Ascending aorta (tissue), 2 donors: ENCODE data around the gene FBXW2. TPM values are rescaled to one million over a fixed set of nuclear protein-coding genes. Genes with fewer than 3 reads are reported as not detected.

Experiments used
- DNase-seq, 2 donors: peaks; one replicate each; pipeline ENCODE4 v3.0.0-alpha.2; 2019; ENCODE audit warnings: low spot score in 2 of 2
- H3K27ac ChIP-seq, 2 donors: fragments of 200-600 bp; sonication (generic); one replicate each; pipeline ENCODE4 v1.5.1; 2016 to 2017; ENCODE audit warnings: mild to moderate bottlenecking in 1 of 2
- H3K27me3 ChIP-seq: fragments of 200-600 bp; sonication (generic); one replicate; pipeline ENCODE4 v1.5.1; 2017
- H3K36me3 ChIP-seq, 2 donors: fragments of 200-600 bp; sonication (generic); one replicate each; pipeline ENCODE4 v1.5.1; 2016
- H3K4me1 ChIP-seq, 2 donors: fragments of 200-600 bp; sonication (generic); one replicate each; pipeline ENCODE4 v1.5.1; 2016 to 2017; ENCODE audit warnings: mild to moderate bottlenecking in 1 of 2
- H3K4me3 ChIP-seq, 2 donors: fragments of 200-600 bp; sonication (generic); one replicate each; pipeline ENCODE4 v1.5.1; 2016 to 2017; ENCODE audit warnings: mild to moderate bottlenecking in 1 of 2
- H3K9me3 ChIP-seq, 2 donors: fragments of 200-600 bp; sonication (generic); one replicate each; pipeline ENCODE4 v1.5.1; 2016
- CTCF ChIP-seq, 3 experiments: fragments of 200-600 bp in 2 of 3; fragments of 450-650 bp in 1 of 3; sonication (generic) in 2 of 3; IDR thresholded peaks; one replicate each; pipeline ENCODE4 v1.5.1; 2016 to 2019; ENCODE audit warnings: antibody characterized with exemption in 3 of 3, mild to moderate bottlenecking in 1 of 3, moderate library complexity in 1 of 3
- intact Hi-C: fragments of 100-400 bp; cut with DNase I; formaldehyde crosslinking; loops from one replicate; pipeline ENCODE4 v1.15.1; 2023
- total RNA-seq: library from RNA; depleted of rRNA; stranded (reverse); fragments of >200 nt; gene quantifications from one replicate; pipeline ENCODE4 v1.1.0, GENCODE V29; 2016

The FBXW2 gene
- total RNA-seq, 1 donor from 2014 or later: 35.5 TPM

- TF ChIP-seq CTCF (IDR thresholded peaks at IDR 0.05): no peak
- Histone ChIP-seq H3K4me1 (no peaks in the 10 kb centered on the region), H3K36me3 (peaks cover 56 to 85% of the 10 kb centered on the region in 2 donors), H3K4me3 (no peak overlapping the region), H3K9me3 (no peaks in the 10 kb centered on the region), H3K27me3 (no peaks in the 10 kb centered on the region), H3K27ac (no peak overlapping the region)
- intact Hi-C loops: no loop called here
- no peak for DNase-seq
Observed at GRCh38 chr9:120770931-120771330, 22.3 kb downstream of the FBXW2 start.

- H3K36me3 ChIP-seq: peaks cover 57 to 89% of the 10 kb centered on the region in 2 donors
- intact Hi-C loops: no loop called here
- H3K4me1 ChIP-seq: no peaks in the 10 kb centered on the region
- no peaks in the 10 kb centered on the region for H3K9me3 ChIP-seq
- no peak for TF ChIP-seq CTCF (IDR thresholded peaks at IDR 0.05)
- no peak overlapping the region for H3K4me3 ChIP-seq
- H3K27ac ChIP-seq: no peak overlapping the region
- no peaks in the 10 kb centered on the region for H3K27me3 ChIP-seq
- DNase-seq: no peak
Observed at GRCh38 chr9:120768886-120769285, 24.3 kb downstream of the FBXW2 start.

GRCh38 chr9:120768247-120768646 lies 25.0 kb downstream of the FBXW2 start:
- no peaks in the 10 kb centered on the region for H3K9me3 ChIP-seq
- no peak for DNase-seq
- peaks cover 62 to 89% of the 10 kb centered on the region in 2 donors for H3K36me3 ChIP-seq
- intact Hi-C loops: no loop called here
- no peaks in the 10 kb centered on the region for H3K4me1 ChIP-seq
- H3K27ac ChIP-seq: no peak overlapping the region
- no peaks in the 10 kb centered on the region for H3K27me3 ChIP-seq
- TF ChIP-seq CTCF (IDR thresholded peaks at IDR 0.05): no peak
- no peak overlapping the region for H3K4me3 ChIP-seq

- intact Hi-C loops: no loop called here
Observed at GRCh38 chr9:120767451-120767850, 25.8 kb downstream of the FBXW2 start.

DNA sequence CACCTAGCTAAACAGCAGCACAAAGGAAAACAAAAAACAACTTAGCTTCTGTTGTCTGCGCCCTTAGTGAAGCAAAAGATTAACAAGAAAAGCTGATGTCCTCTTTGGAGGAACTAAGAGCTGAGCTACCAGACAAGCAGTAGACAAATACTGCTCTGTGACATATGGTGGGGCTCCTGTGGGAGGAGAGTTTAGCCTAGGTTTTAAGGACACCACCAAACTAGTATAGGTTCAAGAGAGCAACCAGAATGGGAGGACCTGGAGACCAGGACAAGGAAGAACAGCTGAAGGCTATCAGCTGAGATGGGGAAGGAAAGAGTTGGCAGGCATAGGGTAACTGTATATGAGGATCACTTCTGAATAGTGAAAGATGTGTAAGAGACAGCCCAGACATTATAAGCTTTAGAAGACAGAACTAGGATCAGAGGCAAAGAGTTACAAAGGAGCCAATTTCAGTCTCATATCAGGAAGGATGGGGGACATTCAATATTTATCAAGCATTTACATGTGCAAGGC lies 27.2 kb downstream of the FBXW2 start:
- peaks cover 54 to 82% of the 10 kb centered on the region in 2 donors for H3K36me3 ChIP-seq
- intact Hi-C loops: no loop called here
- H3K4me1 ChIP-seq: no peaks in the 10 kb centered on the region
- H3K27ac ChIP-seq: no peak overlapping the region
- no peak for DNase-seq
- no peak overlapping the region for H3K4me3 ChIP-seq
- H3K9me3 ChIP-seq: no peaks in the 10 kb centered on the region
- TF ChIP-seq CTCF (IDR thresholded peaks at IDR 0.05): no peak
- no peaks in the 10 kb centered on the region for H3K27me3 ChIP-seq

More at GRCh38 chr9:120767451-120767850, 25.8 kb downstream of the FBXW2 start:
- Histone ChIP-seq H3K4me3 (no peak overlapping the region), H3K9me3 (no peaks in the 10 kb centered on the region), H3K36me3 (peaks cover 58 to 88% of the 10 kb centered on the region in 2 donors), H3K27me3 (no peaks in the 10 kb centered on the region), H3K4me1 (no peaks in the 10 kb centered on the region), H3K27ac (no peak overlapping the region)
- TF ChIP-seq CTCF (IDR thresholded peaks at IDR 0.05): no peak
- DNase-seq: no peak

- H3K27me3 ChIP-seq: no peaks in the 10 kb centered on the region
- H3K4me1 ChIP-seq: no peaks in the 10 kb centered on the region
- no peak overlapping the region for H3K4me3 ChIP-seq
- intact Hi-C loops: no loop called here
- no peak for DNase-seq
- no peaks in the 10 kb centered on the region for H3K9me3 ChIP-seq
- no peak overlapping the region for H3K27ac ChIP-seq
- TF ChIP-seq CTCF (IDR thresholded peaks at IDR 0.05): no peak
- H3K36me3 ChIP-seq: peaks cover 44 to 67% of the 10 kb centered on the region in 2 donors
Observed at GRCh38 chr9:120764476-120764875, 28.7 kb downstream of the FBXW2 start.
